Measurements from ENCODE around the gene GLB1L. TPM values are rescaled to one million over a fixed set of nuclear protein-coding genes. Genes with fewer than 3 reads are reported as not detected.
A peak's percentile ranks its signal among the peaks of the same experiment; 100 is the strongest.

Gene GLB1L
- 11.0 and 15.5 TPM in 2 replicates for total RNA-seq

DNA sequence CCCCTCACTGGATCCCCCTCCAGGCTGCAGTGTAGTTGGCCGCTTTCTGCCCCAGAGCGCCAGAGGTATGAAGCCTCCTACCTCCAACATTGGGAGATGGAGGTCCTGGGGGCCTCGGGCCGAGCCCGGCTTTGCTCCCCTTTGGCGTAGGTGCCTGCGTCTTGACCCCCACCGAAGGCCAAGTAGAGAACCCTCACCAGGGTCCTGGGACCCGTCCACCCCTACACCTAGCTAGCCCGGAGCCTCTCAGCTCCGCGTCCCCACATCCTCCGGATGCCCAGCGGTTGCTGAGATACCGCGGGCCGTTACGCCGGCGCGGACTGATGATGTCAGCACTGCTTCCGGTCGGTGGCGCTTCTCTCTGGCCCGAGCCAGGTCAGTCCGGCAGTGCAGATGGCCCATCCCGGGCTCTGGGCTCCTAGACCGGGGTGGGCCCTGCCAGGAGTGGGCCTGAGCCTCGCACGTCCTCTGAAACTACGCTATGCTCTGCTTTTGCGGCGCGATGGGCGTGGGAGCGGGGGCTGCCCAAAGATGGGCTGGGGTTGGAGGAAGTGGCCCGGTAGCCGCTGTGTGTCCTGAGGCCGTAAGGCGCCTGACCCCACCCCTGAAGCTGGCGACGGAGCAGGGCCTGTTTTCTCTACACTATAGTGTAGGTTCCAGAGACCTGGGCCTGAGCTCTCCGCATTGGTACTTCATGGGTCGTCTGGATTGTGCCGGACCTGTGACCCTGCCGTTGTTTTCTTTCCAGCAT, at the start of gene GLB1L, which contains the start of gene STK16:
Gene GLB1L, minus strand, starts transcription at position 297 of the 751 bp plus-strand sequence. CDS start 1,871 bp downstream, outside the sequence.
Gene STK16, plus strand, starts transcription at position 332 of the 751 bp plus-strand sequence. CDS start 521 bp downstream, outside the sequence.
- peak within 1 kb of the TSS; percentile 85 for H3K4me3 ChIP-seq (ENCODE audit: low read depth, low read length)
- DNase-seq (ENCODE audit: low read depth), result peak; percentile 93
- no peak for TF ChIP-seq CTCF (IDR thresholded peaks at IDR 0.05; ENCODE audit: insufficient read depth, low read depth, low read length)

DNA sequence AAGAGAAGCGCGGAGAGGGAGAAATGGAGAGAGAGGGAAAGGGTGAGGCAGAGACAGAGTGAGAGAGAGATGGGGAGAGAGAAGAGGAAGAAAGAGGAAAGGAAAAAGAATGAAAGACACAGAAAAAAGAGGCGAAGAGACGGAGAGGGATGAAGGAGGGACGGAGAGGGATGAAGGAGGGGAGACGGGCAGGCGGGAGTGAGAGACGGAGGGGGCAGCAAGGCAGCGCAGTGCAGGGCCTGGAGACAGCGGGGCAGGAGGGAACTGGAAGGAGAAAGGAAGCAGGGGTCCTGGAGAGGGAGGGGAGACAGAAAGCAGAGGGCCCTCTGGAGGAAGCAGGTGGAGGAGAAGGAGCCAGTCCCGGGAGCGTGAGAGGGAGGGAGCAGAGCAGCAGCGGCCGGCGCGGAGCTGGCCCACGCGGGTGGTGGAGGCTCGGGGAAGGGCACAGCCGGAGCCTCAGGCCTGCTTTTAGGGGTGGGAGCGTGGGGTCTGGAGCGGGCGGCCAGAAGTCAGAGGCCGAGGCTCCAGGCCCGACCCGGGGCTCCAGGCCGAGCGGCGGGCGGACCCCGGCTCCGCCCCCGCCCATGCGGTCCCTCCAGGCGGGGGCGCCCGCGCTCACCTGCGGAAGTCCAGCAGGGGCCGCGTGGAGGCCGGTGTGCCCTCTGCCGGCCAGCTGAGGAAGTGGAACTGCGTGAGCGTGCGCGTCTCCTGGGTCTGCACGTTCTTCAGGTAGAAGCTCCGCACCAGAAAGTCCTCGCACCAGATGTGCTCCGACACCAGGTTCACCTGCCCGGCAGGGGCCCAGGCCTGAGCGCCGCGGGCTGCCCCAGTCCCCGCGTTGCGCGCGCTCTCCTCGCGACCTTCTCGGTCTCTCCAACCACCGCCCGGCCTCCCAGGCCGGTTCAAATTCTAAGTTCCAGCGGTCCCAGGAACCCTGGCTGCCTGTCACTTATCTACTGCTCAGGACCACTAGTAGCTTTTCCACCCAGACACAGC, 49.4 kb upstream of the GLB1L start:
- H3K4me3 ChIP-seq (ENCODE audit: low read depth, low read length), result peak overlapping the region; percentile 60
- TF ChIP-seq CTCF (IDR thresholded peaks at IDR 0.05; ENCODE audit: insufficient read depth, low read depth, low read length), result peak; percentile 93
- peak; percentile 77 for DNase-seq (ENCODE audit: low read depth)

DNA sequence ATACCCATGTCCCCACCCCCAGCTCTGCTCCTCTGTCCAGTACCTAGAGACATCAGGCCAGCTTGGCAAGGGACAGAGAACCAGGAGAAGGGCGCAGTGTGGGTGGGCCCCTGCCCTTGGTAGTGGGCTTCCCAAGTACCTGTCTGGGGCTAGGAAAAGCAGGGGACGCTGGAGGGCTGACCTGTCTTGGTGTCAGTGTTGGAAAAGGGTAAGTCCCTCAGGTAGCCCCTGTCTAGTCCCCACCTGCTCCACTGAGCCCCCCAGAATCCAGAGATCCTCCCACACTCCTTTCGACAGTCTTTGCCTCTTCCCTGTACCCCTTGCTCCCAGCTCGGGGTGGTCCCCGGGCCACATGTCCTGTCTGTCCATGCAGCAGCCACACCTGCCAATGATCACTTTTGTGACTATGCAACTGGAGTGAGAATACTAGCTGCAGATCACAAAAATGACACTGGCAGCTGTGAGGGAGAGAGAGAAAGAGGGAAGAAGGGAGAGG, 48.5 kb upstream of the GLB1L start:
- no peak for TF ChIP-seq CTCF (IDR thresholded peaks at IDR 0.05; ENCODE audit: insufficient read depth, low read depth, low read length)
- no peak for DNase-seq (ENCODE audit: low read depth)
- no peak overlapping the region for H3K4me3 ChIP-seq (ENCODE audit: low read depth, low read length)

GRCh38 chr2:219292616-219293015, 47.4 kb upstream of the GLB1L start:
- H3K4me3 ChIP-seq (ENCODE audit: low read depth, low read length), result no peak overlapping the region
- no peak for TF ChIP-seq CTCF (IDR thresholded peaks at IDR 0.05; ENCODE audit: insufficient read depth, low read depth, low read length)
- no peak for DNase-seq (ENCODE audit: low read depth)

DNA sequence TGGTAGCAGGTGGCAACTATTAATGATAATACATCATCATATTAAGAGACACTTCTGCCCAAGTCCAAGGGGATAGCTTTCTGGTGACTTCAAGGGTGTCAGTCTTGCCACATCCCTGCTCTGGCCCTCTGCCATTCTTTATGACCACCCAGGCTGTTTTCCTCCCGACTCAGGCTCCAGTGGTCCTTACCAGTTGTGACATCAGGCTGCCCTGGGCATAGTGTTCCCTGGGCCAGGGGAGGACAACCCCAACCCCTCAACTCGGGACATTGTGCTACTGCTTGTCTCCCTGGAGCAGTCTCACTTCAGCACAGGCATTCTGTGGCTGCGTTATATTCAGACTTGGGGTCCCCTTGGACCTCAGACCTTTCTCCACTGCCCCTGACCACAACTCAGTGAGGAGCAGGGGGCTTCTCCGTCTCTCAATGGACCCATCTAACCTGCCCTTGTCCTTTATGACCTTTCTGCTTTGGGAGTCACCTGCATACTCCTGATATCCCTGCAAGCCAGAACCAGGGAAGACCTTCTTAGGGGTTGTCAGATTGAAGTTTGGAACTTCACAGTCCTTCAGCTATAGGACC, 46.8 kb upstream of the GLB1L start:
- TF ChIP-seq CTCF (IDR thresholded peaks at IDR 0.05; ENCODE audit: insufficient read depth, low read depth, low read length), result no peak

DNA sequence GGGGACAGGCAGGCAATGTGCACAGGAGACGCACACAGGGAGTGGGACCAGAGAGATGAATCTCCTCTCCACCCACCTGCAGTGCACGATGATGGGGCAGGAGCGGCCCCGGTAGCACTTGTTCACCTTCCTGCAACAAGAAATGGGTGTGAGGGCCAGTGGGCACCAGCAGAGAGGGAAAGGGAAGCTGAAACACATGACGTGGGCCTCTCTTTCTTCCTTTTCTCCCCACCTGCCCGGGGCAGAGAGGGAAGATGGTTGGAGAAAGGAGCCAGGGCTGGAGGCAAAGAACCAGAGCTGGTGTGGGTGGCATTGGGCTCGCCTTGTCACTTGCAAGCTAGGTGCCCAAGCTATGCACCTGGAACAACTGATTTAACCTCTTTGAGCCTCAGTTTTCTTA, 46.1 kb upstream of the GLB1L start:
- H3K4me3 ChIP-seq (ENCODE audit: low read depth, low read length), result no peak overlapping the region
- no peak for DNase-seq (ENCODE audit: low read depth)
- no peak for TF ChIP-seq CTCF (IDR thresholded peaks at IDR 0.05; ENCODE audit: insufficient read depth, low read depth, low read length)

More for the DNA sequence above, 46.8 kb upstream of the GLB1L start:
- no peak overlapping the region for H3K4me3 ChIP-seq (ENCODE audit: low read depth, low read length)
- no peak for DNase-seq (ENCODE audit: low read depth)

Data from fibroblast of villous mesenchyme (primary cell).